ENCODE measurements around the gene KRTAP10-11.
"Not testable (repeated sequence)": the region's sequence is repeated elsewhere in the genome, so short reads cannot be mapped to it uniquely, and the experiment has no call there.

The KRTAP10-11 gene

DNA sequence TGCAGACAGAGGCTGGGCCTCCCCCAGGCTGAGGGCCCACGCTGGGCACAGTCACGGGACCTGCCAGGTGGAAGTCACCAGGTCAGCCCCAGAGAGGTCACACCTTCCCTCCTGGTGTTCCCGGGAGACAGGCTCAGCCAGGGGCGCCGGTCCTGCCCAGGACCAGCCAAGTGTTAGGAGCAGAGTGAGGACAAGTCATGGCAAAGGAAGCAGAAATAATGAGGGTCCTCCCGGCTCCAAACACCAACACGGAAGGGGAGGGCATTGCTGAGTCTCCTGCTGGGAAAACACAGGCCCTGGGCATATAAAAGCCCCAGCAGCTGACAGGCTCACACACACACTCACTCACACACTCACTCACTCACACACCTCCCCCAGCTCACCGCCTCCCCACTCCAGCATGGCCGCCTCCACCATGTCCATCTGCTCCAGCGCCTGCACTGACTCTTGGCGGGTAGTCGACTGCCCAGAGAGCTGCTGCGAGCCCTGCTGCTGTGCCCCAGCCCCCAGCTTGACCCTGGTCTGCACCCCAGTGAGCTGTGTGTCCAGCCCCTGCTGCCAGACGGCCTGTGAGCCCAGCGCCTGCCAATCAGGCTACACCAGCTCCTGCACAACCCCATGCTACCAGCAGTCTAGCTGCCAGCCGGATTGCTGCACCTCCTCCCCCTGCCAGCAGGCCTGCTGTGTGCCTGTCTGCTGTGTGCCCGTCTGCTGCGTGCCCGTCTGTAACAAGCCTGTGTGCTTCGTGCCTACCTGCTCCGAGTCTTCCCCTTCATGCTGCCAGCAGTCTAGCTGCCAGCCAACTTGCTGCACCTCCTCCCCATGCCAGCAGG is 9.0 kb upstream of the KRTAP10-11 start, which contains the start of gene KRTAP10-10:
Gene KRTAP10-10, plus strand, starts transcription at position 339 of the 833 bp plus-strand sequence. Its CDS starts 62 bp downstream, at position 401.
- no peak for DNase-seq (ENCODE audit: extremely low spot score, insufficient read length, low read depth)
- no peak for FAIRE-seq

DNA sequence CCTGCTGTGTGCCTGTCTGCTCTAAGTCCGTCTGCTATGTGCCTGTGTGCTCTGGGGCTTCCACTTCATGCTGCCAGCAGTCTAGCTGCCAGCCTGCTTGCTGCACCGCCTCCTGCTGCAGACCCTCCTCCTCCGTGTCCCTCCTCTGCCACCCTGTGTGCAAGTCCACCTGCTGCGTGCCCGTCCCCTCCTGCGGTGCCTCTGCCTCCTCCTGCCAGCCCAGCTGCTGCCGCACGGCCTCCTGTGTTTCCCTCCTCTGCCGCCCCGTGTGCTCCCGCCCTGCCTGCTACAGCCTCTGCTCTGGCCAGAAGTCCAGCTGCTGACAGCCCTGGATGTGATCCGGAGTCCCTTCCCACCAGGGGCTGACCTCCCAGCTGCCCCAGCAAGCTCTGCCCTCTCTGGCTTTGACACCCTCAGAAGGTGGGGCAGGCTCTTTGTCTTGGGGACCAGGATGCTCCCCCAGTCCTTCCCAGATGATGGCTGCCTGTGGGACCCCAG is 8.3 kb upstream of the KRTAP10-11 start:
- not testable (repeated sequence) for FAIRE-seq; DNase-seq (ENCODE audit: extremely low spot score, insufficient read length, low read depth)

DNA sequence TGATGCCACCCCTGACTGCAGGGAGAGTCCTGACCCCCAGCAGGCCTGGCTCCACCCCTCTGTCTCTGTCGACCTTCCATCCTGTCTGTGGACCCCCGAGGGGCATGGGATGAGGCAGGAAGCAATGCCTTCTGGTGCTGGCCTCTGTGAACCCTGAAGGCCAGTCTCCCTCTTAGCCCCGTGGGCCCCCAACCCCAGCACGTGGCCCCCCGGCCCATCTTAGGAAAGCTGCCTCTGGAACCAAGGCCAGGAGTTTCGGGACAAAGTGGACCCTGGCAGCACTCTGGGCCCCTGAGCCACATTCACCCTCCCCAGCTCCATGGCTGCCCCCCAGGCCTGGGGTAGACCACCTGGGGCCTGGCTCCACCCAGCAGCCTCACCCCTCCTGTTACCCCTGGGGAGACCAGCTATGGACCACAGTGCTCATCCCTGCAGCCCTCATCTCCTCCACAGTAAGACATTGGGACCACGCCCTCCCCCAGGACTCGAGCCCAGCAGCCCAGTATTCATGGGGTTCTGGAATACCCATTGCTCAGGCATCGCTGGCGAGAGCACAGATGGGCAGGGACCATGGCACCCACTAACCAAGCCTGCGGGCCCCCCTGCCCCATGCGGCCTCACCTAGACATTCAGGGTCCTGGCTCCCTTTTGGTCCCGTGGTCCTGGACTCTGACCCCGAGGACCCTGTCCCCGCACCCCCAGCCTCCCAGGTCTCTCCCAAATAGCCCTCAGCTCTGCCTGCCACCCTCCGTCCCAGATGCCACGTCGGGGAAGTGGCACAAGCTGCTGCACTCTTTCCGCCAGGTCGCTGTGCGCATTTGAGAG is 7.5 kb upstream of the KRTAP10-11 start:
- FAIRE-seq; DNase-seq (ENCODE audit: extremely low spot score, insufficient read length, low read depth): not testable (repeated sequence)

DNA sequence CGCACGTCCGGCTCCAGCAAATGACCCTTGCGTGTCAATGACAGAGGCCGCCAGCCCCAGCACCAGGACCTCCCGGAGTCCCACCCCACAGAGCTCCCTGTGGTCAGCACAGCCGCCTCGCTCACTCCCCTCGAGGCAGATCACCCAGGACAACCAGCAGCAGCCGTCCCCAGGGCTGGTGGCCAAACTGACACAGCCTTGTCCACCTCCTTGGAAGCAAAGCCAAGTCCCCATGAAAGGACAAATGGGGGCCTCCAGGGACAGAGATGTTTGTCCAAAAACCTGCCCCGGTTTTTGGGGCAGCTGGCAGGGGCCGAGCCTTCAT is 6.9 kb upstream of the KRTAP10-11 start:
- DNase-seq (ENCODE audit: extremely low spot score, insufficient read length, low read depth) (no peak), FAIRE-seq (no peak)

DNA sequence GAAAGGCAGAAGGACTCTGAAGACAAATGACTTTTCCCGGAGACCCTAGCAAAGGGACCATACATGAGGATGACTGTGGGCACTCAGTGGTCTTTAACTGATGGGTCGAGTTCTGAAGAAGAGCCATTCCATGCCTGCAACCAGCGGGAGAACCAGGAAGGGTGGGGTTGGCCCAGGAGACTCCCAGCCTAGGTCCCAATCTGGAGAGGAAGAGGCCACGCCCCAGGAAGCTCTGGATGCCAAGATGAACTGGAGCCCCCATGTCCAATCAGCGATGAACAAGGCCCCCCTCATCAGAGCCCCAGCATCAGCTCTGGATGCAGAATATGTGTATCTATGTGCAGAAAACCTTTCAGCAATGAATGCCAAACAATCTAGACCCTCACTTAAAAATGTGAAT is 5.5 kb upstream of the KRTAP10-11 start:
- DNase-seq (ENCODE audit: extremely low spot score, insufficient read length, low read depth): no peak
- FAIRE-seq: no peak

DNA sequence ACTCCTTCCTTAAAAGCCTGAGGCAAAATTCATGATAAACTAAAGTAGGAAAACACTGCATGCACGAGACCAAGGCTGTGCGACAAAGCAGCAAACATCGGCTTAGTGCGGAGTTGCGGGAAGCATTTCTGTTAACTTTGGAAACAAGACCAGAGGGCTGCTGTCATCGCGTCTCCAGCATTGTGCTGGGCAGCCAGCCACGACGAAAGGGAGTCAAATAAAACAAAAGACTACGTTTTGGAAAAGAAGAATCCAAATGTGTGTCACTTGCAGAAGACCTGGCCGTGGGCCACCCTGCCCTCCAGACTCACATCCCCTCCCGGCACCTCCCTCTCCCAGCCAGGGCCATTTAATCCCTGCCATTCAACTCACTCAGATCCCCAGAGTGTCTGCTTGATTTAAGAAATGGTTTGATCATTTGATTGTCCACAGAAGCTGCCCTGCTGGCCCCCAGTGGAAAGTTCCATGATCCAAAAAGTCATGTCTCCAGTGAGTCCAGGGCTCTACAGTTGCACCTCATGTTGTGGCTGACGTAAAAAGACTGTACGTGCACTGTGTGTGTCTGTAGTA is 2.4 kb upstream of the KRTAP10-11 start:
- FAIRE-seq (no peak), DNase-seq (ENCODE audit: extremely low spot score, insufficient read length, low read depth) (no peak)

DNA sequence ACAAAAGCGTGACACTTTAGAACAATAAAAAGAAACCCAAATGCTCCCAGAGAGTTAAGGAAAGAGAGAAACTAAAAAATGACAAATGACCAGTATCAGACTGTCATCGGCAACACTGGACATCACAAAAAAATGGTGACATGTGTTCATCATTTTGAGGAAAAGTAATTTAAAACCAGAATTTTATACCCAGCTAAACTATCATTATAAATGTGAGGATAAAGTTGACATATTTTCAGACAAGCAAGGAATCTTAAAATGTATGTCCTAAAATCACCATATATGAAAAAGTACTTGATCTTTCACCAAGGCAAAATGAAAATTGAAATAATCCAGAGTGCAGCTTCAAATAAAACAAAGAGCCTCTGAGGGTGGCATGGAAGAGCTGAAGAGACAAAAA is 1.3 kb upstream of the KRTAP10-11 start:
- DNase-seq (ENCODE audit: extremely low spot score, insufficient read length, low read depth) (no peak), FAIRE-seq (no peak)

DNA sequence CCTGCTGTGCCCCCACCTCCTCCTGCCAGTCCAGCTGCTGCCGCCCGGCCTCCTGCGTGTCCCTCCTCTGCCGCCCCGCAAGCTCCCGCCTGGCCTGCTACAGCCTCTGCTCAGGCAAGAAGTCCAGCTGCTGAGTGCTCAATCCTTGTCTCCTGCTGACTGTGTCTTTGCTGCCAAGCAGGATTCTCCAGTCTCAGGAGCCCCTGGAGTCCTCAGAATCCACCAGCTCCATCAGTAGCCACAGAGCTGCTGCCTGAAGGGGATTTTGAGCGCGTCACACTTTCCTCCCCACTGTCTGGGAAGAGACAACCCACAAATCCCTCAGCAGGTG is 973 bp downstream of the KRTAP10-11 start:
- FAIRE-seq (no peak), DNase-seq (ENCODE audit: extremely low spot score, insufficient read length, low read depth) (no peak)

DNA sequence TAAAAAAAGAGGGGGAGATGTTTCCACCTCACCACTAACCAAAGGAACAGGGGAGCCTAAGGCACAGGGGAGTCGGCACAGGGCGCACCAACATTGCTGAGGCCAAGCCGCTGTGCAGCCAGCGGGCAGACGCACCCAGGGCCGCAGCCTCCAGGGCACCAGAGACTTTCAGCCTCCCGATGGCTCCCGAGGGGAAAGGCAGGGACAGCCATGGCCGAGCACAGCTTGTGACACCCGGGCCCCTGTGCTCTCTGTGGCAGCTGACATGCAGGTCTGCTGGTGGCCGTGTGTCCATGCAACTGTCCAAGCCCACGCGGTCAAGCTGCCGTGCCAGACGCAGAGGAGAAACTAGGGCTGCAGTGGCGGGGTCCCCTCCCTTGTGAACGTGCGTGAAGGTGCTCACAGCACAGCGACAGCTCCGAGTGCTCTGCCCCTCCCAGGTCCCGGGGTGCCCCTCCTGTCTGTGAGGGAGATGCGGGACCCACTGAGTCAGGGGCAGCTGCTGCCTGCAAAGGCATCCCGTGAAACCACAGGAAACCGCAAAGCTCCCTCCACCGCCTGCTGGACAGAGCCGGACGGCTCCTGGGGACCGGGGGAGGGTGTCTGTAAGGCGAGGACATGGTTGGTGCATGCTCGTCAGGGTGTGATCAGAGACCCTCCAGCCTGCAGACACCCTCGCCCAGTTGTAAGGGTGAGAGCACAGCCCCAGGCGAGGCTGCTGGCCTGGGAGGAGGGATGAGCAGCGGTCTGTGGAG is 2.5 kb downstream of the KRTAP10-11 start:
- FAIRE-seq (no peak), DNase-seq (ENCODE audit: extremely low spot score, insufficient read length, low read depth) (no peak)

DNA sequence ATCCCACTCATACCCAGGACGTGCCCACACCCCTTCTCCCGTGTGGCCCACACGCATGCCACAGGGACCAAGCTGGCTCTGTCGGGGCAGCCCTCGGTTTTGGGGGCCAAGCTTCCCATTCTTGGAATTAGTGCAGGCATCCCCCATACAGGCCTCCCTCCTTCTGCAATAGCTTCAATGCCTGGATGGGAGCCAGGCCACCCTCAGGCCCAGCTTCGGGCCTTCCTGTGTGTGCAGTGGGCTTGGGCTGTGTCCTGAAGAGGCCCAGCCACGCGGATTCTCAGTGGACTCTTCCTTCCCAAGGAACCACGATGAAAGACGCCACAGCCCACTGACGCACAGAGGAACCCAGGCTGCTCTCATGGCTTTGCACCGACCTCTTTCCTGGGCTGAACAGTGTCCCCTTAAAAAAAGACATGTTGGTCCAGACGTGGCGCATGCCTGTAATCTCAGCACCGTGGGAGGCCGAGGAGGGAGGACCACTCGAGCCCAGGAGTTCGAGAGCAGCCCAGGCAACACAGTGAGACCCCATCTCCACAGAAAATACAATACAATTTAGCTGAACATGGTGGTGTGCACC is 3.4 kb downstream of the KRTAP10-11 start:
- FAIRE-seq: no peak
- DNase-seq (ENCODE audit: extremely low spot score, insufficient read length, low read depth): no peak

DNA sequence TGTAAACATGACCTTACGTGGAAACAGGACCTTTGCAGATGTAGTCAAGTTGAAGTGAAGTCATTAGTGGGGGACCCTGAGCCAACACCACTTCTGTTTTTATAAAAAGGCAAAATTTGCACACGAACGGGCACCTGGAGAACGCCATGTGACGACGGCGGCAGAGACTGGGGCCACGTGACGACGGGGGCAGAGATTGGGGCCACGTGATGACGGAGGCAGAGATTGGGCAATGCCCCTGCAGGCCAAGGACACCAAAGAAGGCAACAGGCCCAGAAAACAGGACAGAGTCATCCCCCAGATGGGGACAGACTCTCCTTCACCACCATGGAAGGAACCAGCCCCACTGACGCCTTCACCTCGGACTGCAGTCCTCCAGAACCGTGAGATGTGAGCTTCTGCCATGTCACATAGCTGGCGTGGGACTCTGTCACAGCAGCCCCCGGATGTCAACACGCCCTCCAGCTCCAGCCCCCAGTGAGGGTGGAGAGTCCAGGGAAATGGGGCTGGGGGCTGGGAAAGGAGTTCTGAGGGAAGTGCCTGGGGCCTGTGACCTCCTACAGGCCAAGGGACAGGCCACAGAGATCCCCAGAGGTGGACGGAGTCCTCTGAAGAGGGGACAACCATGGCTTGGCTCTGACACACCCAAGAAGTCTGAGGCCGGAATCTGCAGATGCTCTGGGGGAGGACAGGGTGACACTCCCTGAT is 4.2 kb downstream of the KRTAP10-11 start:
- DNase-seq (ENCODE audit: extremely low spot score, insufficient read length, low read depth) (no peak), FAIRE-seq (no peak)

DNA sequence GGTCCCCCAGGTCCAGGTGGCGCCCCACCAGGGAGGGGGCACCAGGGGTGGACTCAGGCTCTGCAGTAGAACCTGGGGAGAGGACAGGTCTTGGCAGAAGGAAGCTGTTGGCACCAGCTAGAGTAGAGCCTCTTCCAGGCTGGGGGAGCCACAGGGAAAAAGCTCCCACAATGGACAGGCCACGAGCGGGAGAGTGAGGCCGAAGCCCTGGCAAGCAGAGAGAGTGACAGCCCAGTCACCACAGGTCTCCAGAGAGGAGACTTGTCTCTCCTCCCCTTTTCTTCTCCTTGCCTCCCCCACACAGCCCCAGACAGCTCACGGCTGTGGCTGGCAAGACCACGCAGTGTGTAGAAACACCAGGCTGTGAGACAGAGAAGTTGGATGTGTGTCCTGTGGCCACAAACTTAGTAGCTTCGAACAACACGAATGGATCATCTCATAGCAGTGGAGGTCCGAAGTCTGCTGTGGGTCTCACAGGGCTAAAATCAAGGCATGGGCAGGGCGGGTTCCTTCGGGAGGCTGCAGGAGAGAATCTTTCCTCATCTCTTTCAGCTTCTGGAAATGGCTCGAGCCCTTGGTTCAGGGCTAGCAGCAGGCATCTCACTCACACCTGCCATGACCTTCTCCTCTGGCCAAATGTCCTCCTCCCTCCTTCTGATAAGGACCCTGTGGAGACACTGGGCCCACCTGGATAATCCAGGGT is 4.9 kb downstream of the KRTAP10-11 start:
- no peak for FAIRE-seq
- DNase-seq (ENCODE audit: extremely low spot score, insufficient read length, low read depth): no peak

DNA sequence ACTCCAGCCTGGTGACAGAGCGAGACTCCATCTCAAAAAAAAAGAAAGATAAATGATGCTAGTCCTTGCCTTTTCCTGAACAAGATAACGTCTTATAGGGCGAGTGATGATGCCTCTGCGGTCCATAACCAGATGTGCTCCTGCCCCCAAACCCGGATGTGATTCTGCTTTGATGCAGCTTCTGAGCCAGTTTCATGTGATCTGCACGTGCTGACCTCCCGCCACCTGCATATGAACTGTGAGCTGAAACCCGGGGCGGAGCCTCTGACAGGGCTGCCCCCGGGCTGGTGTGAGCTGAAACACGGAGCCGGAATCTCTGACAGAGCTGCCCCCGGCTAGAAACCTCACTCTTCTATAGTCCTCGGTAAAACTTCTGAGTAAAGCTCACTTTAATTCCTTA is 6.9 kb downstream of the KRTAP10-11 start:
- no peak for FAIRE-seq
- no peak for DNase-seq (ENCODE audit: extremely low spot score, insufficient read length, low read depth)

DNA sequence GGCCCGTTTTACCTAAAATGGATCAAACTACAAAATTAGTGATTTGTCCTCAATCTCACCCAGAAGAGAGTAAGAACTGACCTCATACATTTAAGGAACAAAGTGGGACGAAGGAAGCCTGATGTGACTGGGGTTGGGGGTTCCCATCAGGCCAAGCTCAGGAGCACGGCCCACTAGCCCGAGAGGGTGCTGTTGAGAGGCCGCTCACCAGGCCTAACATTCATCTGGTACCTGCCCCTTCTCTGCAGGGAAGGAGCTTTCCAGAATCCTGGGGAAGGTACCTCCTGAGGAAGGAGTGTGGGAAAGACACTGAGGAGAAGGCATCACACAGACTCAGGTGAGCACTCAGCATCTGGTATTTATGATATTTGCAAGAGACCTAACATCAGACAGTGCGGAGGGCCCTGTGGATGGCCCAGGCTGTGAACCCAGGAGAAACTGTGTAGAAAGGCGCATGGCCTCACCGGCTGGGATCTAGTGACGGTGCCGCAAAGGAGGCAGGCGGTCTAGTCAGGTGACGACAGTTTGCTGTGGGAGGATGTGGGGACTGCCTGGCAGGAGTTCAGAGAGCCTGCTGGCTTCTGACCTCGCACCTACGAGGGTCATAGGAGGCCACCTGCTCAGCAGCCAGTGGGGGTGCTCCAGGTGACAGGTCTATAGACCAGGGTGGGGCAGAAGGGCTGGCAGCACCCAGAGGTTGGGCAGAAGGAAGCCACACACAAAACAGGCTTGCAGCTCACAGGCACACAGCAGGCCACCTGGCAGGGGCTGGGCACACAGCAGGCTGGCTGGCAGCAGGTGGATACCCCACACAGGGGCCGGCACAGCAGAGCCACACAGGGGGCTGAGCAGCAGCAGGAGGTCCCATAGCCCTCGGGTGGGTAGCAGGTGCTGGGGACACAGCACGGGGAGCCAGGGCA is 7.7 kb downstream of the KRTAP10-11 start:
- DNase-seq (ENCODE audit: extremely low spot score, insufficient read length, low read depth) (no peak), FAIRE-seq (no peak)

DNA sequence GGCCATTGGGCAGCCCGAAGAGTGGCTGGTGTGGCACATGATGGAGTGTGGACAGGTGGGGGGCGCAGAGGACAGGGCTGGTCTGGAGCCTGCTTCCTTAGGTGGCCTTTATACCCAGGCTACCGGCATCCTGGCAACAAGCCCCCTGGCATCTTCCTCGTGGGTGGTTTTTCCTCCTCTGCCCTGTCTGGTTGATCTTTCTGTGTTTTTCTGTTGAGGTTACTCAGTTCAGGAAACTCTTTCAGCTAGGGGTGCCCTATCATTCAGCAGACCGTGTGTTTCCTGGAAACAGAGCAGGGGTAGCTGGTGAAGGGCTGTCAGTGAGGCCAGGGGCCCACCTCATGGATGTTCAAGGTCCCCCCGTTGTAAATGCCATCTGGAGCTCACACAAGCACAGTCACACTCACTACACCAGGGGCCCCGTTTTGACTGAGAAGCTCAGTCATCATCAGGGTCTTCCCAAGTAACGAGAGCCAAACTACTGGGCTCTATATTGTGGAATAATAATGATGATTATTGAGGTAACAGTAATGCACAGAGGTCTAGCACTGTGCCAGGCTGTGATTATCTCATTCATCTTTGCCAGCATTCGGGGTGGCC is 8.5 kb downstream of the KRTAP10-11 start, which contains the start of gene KRTAP12-4:
Gene KRTAP12-4, minus strand, starts transcription at position 84 of the 600 bp plus-strand sequence. Its CDS starts 45 bp downstream, at position 39.
- no peak for DNase-seq (ENCODE audit: extremely low spot score, insufficient read length, low read depth)
- FAIRE-seq: no peak

DNA sequence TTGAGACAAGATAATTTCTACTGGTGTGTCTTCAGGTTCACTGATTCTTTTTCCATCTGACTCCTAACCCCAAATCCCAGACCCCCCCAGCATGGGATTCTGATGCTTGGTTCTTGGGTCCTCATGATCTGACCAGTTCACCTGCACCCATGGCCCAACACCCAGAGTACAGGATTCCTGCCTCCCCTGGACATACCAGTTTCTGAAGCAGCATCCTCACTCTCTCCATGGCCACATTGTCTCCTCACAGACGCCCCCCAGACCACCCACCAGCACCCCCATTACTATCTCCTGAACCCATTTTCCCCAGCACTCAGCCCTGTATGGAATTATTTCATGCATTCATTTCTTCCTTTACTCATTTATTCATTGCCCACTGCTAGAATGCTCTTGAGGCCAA is 10.7 kb downstream of the KRTAP10-11 start:
- no peak for DNase-seq (ENCODE audit: extremely low spot score, insufficient read length, low read depth)
- no peak for FAIRE-seq
